Hepatocyte (in vitro differentiated cells): ENCODE results near the gene ADAMTS20. TPM values are rescaled to one million over a fixed set of nuclear protein-coding genes. Genes with fewer than 3 reads are reported as not detected.

ENCODE experiments used
- DNase-seq: peaks from one replicate; pipeline ENCODE4 v3.0.0-alpha.2; 2016; ENCODE audit warnings: low spot score
- H2AFZ ChIP-seq: fragments of 200-600 bp; sonication (generic); 2 replicates; pipeline ENCODE4 v1.6.0; 2016; ENCODE audit warnings: antibody characterized with exemption, mild to moderate bottlenecking
- H3K27ac ChIP-seq: fragments of 200-600 bp; sonication (generic); 2 replicates; pipeline ENCODE4 v1.5.1; 2016; ENCODE audit warnings: mild to moderate bottlenecking
- H3K27me3 ChIP-seq: fragments of 200-600 bp; sonication (generic); 2 replicates; pipeline ENCODE4 v1.6.1; 2016
- H3K36me3 ChIP-seq: fragments of 200-600 bp; sonication (generic); replicated peaks from 2 replicates; pipeline ENCODE4 v1.5.1; 2016; ENCODE audit warnings: low read depth; ENCODE audit not compliant: insufficient read depth
- H3K4me1 ChIP-seq: fragments of 200-600 bp; sonication (generic); 2 replicates; pipeline ENCODE4 v1.5.1; 2016; ENCODE audit warnings: mild to moderate bottlenecking, moderate library complexity; ENCODE audit not compliant: insufficient read depth
- H3K4me2 ChIP-seq: fragments of 200-600 bp; sonication (generic); 2 replicates; pipeline ENCODE4 v1.6.0; 2016
- H3K4me3 ChIP-seq: fragments of 200-600 bp; sonication (generic); 2 replicates; pipeline ENCODE4 v1.5.1; 2016; ENCODE audit warnings: mild to moderate bottlenecking
- H3K79me2 ChIP-seq: fragments of 200-600 bp; sonication (generic); 2 replicates; pipeline ENCODE4 v1.6.0; 2017; ENCODE audit warnings: mild to moderate bottlenecking
- H3K9me2 ChIP-seq: fragments of 200-600 bp; sonication (generic); replicated peaks from 2 replicates; pipeline ENCODE4 v1.6.0; 2017; ENCODE audit warnings: mild to moderate bottlenecking; ENCODE audit not compliant: insufficient read depth
- H3K9me3 ChIP-seq: fragments of 200-600 bp; sonication (generic); 2 replicates; pipeline ENCODE4 v1.5.1; 2016; ENCODE audit warnings: low read depth, mild to moderate bottlenecking
- H4K20me1 ChIP-seq: fragments of 200-600 bp; sonication (generic); 2 replicates; pipeline ENCODE4 v1.6.0; 2016; ENCODE audit warnings: mild to moderate bottlenecking; ENCODE audit not compliant: insufficient read depth, poor library complexity, severe bottlenecking
- CTCF ChIP-seq: fragments of 200-600 bp; sonication (generic); IDR thresholded peaks from 2 replicates; pipeline ENCODE4 v1.5.1; 2016; ENCODE audit warnings: antibody characterized with exemption, mild to moderate bottlenecking; ENCODE audit not compliant: poor library complexity
- EZH2 ChIP-seq: fragments of 200-600 bp; sonication (generic); IDR thresholded peaks from 2 replicates; pipeline ENCODE4 v1.6.1; 2016; ENCODE audit warnings: antibody characterized with exemption, mild to moderate bottlenecking, borderline replicate concordance
- EZH2phosphoT487 ChIP-seq: fragments of 200-600 bp; sonication (generic); IDR thresholded peaks from one replicate; pipeline ENCODE4 v1.6.1; 2018; ENCODE audit warnings: antibody characterized with exemption, mild to moderate bottlenecking, low read depth, moderate library complexity; ENCODE audit not compliant: unreplicated experiment, severe bottlenecking
- WGBS: methylation state at CpG from one replicate; pipeline ENCODE4 v1.1.6; 2016; ENCODE audit warnings: low lambda C conversion rate; ENCODE audit errors: missing lambda C conversion rate; 5-methylcytosine and 5-hydroxymethylcytosine counted together
- polyA plus RNA-seq: library from polyadenylated mRNA; unstranded; fragments of >200 nt; fragmentation: Nextera tagmentation; extraction: Ambion mirVana; gene quantifications from 2 replicates; pipeline ENCODE4 v1.2.1, GENCODE V29; 2016
- total RNA-seq: library from RNA; depleted of rRNA; stranded (reverse); fragments of >200 nt; gene quantifications from 2 replicates; pipeline ENCODE4 v1.2.3, GENCODE V29; 2014

ADAMTS20 gene
- total and polyA plus RNA-seq, 2 experiments from 2014 or later: 0.47 to 1.2 TPM

DNA sequence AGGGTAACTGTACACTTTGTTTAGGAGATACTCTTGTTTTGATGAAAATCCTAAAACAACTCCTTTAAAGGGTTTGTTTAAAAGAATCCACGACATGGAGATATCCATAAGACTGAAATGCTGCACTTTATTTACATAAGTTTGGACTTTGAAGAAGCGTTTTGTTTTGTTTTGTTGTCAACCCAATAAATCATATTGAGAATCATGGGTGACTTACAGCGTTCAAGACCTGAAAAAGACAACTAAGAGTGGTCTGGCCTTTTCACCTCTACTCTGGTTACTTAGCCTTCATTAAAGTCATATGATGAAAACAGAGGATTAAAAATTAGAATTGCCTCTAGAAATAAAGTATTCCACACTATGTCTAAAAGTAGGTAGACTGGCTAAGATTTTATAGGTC is 234.8 kb downstream of the ADAMTS20 start:
- no peak for DNase-seq
- H3K9me2 ChIP-seq: no peaks in the 10 kb centered on the region
- no peak for TF ChIP-seq EZH2
- no peak for TF ChIP-seq CTCF
- no peak for TF ChIP-seq EZH2phosphoT487
- no peak overlapping the region for H2AFZ ChIP-seq
- H3K9me3 ChIP-seq: no peaks in the 10 kb centered on the region
- no peaks in the 10 kb centered on the region for H3K36me3 ChIP-seq
- H4K20me1 ChIP-seq: no peaks in the 10 kb centered on the region
- no peak overlapping the region for H3K4me2 ChIP-seq
- H3K79me2 ChIP-seq: no peaks in the 10 kb centered on the region
- no peak overlapping the region for H3K4me3 ChIP-seq
- peaks cover 4% of the 10 kb centered on the region for H3K4me1 ChIP-seq
- H3K27ac ChIP-seq: peak overlapping the region; percentile 56
- H3K27me3 ChIP-seq: no peaks in the 10 kb centered on the region
- 32% methylated on average over 3 of the region's 3 CpGs for WGBS

DNA sequence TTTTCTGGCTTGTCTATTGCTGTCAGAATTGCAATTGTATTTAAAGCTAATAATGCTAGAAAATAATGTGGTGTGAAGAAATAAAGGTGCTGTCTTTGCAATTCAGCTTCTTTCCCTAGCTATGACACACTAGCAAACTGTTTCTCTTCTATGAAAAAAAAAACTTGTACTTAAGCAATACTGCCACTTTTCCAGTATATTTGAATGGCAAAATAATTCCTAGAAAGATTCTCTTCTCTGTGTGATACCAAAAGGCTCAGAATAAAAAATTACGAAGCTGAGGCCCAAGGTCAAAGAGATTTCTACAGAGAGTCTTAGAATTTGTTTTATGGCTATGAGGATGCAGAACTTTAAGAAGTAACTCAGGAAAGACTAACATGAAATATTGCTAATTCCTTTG is 235.5 kb downstream of the ADAMTS20 start:
- Histone ChIP-seq H3K36me3 (no peaks in the 10 kb centered on the region), H3K4me1 (peaks cover 4% of the 10 kb centered on the region), H3K27ac (peak overlapping the region; percentile 56), H3K27me3 (no peaks in the 10 kb centered on the region), H3K9me2 (no peaks in the 10 kb centered on the region), H3K4me3 (no peak overlapping the region), H4K20me1 (no peaks in the 10 kb centered on the region), H3K79me2 (no peaks in the 10 kb centered on the region), H2AFZ (no peak overlapping the region), H3K4me2 (no peak overlapping the region), H3K9me3 (no peaks in the 10 kb centered on the region)
- 67% methylated on average over 1 of the region's 1 CpG for WGBS
- TF ChIP-seq EZH2: no peak
- TF ChIP-seq EZH2phosphoT487: no peak
- TF ChIP-seq CTCF: no peak
- no peak for DNase-seq

- Histone ChIP-seq H3K4me3 (no peak overlapping the region), H3K79me2 (no peaks in the 10 kb centered on the region), H2AFZ (no peak overlapping the region), H3K9me2 (no peaks in the 10 kb centered on the region), H3K27me3 (no peaks in the 10 kb centered on the region), H4K20me1 (no peaks in the 10 kb centered on the region), H3K27ac (peak overlapping the region; percentile 56), H3K4me2 (no peak overlapping the region), H3K9me3 (no peaks in the 10 kb centered on the region), H3K4me1 (peaks cover 4% of the 10 kb centered on the region), H3K36me3 (no peaks in the 10 kb centered on the region)
- TF ChIP-seq EZH2 (no peak), CTCF (no peak), EZH2phosphoT487 (no peak)
- no peak for DNase-seq
These were observed 236.0 kb downstream of the ADAMTS20 start for GRCh38 chr12:43315961-43316360.

DNA sequence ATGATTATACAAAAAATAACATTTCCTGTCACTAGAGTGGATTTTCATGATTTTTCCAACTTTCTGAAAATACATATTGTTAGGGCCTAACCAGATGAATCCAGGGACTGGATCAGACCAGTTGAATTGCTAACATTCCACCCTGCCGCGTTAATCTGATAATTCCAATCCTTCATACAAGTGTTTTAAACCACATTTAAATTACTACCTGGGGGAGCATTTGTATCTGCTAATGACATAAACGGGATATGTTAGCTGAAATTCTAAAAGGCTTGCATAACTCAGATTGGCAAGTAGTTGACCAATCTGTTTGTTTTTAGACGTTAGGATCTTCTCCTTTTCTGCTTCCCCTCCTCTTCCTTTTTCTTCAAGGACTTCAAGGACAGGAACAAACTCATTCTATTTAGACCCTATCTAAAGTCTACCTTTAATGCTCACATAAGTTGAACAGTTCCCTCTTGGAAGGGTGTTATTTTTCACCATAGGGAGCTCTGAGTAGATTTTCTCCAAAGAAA is 239.0 kb downstream of the ADAMTS20 start:
- 76% methylated on average over 4 of the region's 4 CpGs for WGBS
- H3K9me2 ChIP-seq: no peaks in the 10 kb centered on the region
- no peaks in the 10 kb centered on the region for H4K20me1 ChIP-seq
- no peak for DNase-seq
- H3K79me2 ChIP-seq: no peaks in the 10 kb centered on the region
- H3K9me3 ChIP-seq: no peaks in the 10 kb centered on the region
- no peak overlapping the region for H3K27ac ChIP-seq
- H3K4me3 ChIP-seq: no peak overlapping the region
- no peak overlapping the region for H3K4me2 ChIP-seq
- no peaks in the 10 kb centered on the region for H3K27me3 ChIP-seq
- no peak for TF ChIP-seq CTCF
- TF ChIP-seq EZH2: no peak
- TF ChIP-seq EZH2phosphoT487: no peak
- no peak overlapping the region for H2AFZ ChIP-seq
- H3K4me1 ChIP-seq: peaks cover 4% of the 10 kb centered on the region
- no peaks in the 10 kb centered on the region for H3K36me3 ChIP-seq
